GM18858 (cell line): ENCODE results near the gene ST7.
"Not testable (repeated sequence)": the region's sequence is repeated elsewhere in the genome, so short reads cannot be mapped to it uniquely, and the experiment has no call there.

ENCODE experiments used
- ATAC-seq: cut with Tn5 transposase; IDR thresholded peaks from one replicate; pipeline ENCODE4 v1.9.1; 2021; ENCODE audit not compliant: unreplicated experiment

The ST7 gene

GRCh38 chr7:116953372-116953905 is at the start of gene ST7:
TSS of gene ST7 (plus strand) at chr7:116953501. CDS start at chr7:116953541, 40 bp downstream.
- ATAC-seq, result peak; percentile 20

GRCh38 chr7:116906391-116906790 is 46.9 kb upstream of the ST7 start:
- no peak for ATAC-seq

- ATAC-seq, result no peak
Observed at GRCh38 chr7:116910383-116910782, 42.9 kb upstream of the ST7 start.

GRCh38 chr7:116911801-116912200 is 41.5 kb upstream of the ST7 start:
- no peak for ATAC-seq

GRCh38 chr7:116912269-116912909 is 40.9 kb upstream of the ST7 start:
- ATAC-seq, result no peak

GRCh38 chr7:116918704-116919103 is 34.6 kb upstream of the ST7 start:
- no peak for ATAC-seq

GRCh38 chr7:116920359-116920758 is 32.9 kb upstream of the ST7 start:
- no peak for ATAC-seq

- ATAC-seq, result no peak
Observed at GRCh38 chr7:116922545-116922944, 30.8 kb upstream of the ST7 start.

- ATAC-seq, result no peak
Observed at GRCh38 chr7:116924741-116925140, 28.6 kb upstream of the ST7 start.

- no peak for ATAC-seq
Observed at GRCh38 chr7:116929021-116929420, 24.3 kb upstream of the ST7 start.

- peak; percentile 74 for ATAC-seq
Observed at GRCh38 chr7:116929914-116930913, 23.1 kb upstream of the ST7 start.

- no peak for ATAC-seq
Observed at GRCh38 chr7:116932566-116932965, 20.7 kb upstream of the ST7 start.

- ATAC-seq, result no peak
Observed at GRCh38 chr7:116933465-116933864, 19.8 kb upstream of the ST7 start.

GRCh38 chr7:116934580-116934979 is 18.7 kb upstream of the ST7 start:
- ATAC-seq, result no peak

- ATAC-seq, result not testable (repeated sequence)
Observed at GRCh38 chr7:116936844-116937243, 16.5 kb upstream of the ST7 start.

GRCh38 chr7:116938678-116939077 is 14.6 kb upstream of the ST7 start:
- ATAC-seq, result no peak

GRCh38 chr7:116940689-116941370 is 12.5 kb upstream of the ST7 start:
- ATAC-seq, result no peak

- ATAC-seq, result no peak
Observed at GRCh38 chr7:116942504-116942903, 10.8 kb upstream of the ST7 start.

GRCh38 chr7:116948934-116949333 is 4.4 kb upstream of the ST7 start:
- no peak for ATAC-seq

- ATAC-seq, result no peak
Observed at GRCh38 chr7:116949941-116950801, 3.1 kb upstream of the ST7 start.
